Measurements from ENCODE around the gene CTBP2.

DNA sequence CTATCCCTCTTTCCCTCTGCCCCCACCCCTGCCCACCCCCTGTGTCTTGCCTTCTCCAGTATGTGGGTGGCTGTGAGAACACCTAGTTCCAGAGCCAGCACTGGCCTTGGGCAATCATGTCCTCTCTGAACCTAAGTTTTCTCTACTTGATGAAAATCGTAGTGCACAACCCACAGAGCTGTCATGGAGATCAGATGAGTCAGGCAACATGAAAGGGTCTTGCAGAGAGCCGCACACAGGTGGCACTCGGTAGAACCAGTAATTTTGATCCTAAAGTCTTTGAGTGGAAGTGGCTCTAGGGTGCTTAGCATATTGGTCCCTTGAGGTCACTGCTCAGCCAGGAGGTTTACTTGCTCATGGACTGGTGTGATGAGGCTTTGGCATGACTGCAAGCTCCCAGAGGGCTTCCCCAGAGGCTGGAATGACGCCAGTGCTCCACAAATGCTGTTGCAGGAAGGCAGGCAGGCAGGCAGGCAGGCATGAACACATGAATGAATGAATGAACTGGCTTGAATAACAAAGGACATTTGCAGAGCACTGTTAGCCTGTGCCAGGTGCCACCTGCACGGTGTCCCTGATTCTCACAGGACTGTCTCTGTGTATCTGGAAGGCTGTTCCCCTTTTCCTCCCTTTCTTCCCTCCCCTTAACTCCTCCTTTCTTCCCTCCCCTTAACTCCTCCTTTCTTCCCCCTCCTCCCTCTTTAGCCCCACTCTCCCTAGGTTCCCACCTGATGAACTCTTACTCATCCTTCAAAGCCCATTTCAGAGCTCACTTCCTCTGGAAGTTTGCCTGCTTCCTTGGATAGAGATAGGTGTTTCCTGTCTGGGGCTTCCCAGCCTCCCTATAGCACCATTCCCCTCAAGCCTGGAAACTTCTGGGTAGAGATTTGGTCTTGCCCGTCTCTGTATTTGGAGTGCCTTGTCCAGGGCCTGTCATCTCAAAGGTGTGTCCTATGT lies 27.2 kb upstream of the CTBP2 start:
- TF ChIP-seq, protein P1, sequence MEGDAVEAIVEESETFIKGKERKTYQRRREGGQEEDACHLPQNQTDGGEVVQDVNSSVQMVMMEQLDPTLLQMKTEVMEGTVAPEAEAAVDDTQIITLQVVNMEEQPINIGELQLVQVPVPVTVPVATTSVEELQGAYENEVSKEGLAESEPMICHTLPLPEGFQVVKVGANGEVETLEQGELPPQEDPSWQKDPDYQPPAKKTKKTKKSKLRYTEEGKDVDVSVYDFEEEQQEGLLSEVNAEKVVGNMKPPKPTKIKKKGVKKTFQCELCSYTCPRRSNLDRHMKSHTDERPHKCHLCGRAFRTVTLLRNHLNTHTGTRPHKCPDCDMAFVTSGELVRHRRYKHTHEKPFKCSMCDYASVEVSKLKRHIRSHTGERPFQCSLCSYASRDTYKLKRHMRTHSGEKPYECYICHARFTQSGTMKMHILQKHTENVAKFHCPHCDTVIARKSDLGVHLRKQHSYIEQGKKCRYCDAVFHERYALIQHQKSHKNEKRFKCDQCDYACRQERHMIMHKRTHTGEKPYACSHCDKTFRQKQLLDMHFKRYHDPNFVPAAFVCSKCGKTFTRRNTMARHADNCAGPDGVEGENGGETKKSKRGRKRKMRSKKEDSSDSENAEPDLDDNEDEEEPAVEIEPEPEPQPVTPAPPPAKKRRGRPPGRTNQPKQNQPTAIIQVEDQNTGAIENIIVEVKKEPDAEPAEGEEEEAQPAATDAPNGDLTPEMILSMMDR (IDR thresholded peaks at IDR 0.05): no peak
- TF ChIP-seq EZH2 (IDR thresholded peaks at IDR 0.05) (no peak), EZH2phosphoT487 (IDR thresholded peaks at IDR 0.05) (no peak)

All from neural progenitor cell (in vitro differentiated cells).